AML-193 (cell line): Measurements from ENCODE around the gene ZW10.
"Not testable (repeated sequence)": the region's sequence is repeated elsewhere in the genome, so short reads cannot be mapped to it uniquely, and the experiment has no call there.

Experiments
- DNase-seq, 2 experiments: peaks; one replicate each; lab custom pipeline; 2025; lab: John Stamatoyannopoulos, UW

ZW10 gene

DNA sequence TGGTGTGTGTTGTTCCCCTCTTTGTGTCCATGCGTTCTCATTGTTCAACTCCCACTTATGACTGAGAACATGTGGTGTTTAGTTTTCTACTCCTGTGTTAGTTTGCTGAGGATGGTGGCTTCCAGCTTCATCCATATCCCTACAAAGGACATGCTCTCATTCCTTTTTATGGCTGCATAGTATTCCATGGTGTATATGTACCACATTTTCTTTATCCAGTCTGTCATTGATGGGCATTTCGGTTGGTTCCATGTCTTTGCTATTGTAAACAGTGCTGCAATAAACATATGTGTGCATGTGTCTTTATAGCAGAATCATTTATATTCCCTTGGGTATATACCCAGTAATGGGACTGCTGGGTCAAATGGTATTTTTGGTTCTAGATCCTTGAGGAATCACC lies 10.5 kb downstream of the ZW10 start:
- not testable (repeated sequence) for DNase-seq

- DNase-seq, result no peak
Observed at GRCh38 chr11:113760241-113760640, 13.3 kb downstream of the ZW10 start.

- DNase-seq, result no peak
Observed at GRCh38 chr11:113752932-113753331, 20.6 kb downstream of the ZW10 start.

DNA sequence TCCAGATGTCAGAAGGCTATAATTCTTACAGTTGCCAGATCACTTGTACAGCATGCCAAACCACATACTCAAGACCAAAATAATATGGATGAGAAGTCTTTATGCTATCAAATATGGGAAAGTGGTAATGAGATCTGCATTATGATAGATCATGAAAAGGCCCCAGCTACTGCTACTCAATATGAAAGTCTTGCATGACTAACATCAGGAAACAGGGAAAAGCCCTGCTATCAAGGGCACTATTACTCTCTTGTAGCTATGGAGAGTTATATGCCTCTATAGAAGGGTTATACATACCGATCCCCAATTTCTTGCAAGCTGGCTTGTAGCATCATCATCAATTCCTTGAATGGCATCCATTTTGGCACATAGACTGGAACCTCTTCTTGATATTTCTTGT lies 37.2 kb downstream of the ZW10 start:
- no peak for DNase-seq

DNA sequence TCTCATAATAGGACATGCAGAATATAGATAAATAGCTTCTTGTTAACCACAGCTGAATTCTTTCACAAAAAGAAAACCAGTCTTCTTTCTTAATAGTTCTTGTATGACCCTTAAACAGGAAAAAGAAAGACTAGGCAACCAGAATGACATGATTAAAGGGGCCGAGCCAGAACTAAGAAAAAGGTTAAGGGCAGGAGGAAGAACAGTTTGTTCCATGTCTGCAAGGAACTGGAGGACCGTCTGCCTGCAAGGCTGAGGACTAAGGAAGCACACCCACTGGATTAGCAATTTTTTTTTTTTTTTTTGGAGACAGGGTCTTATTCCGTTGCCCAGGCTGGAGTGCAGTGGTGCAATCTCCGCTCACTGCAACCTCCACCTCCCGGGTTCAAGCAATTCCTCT lies 41.4 kb downstream of the ZW10 start:
- no peak for DNase-seq

GRCh38 chr11:113730887-113731726 lies 42.4 kb downstream of the ZW10 start:
- no peak for DNase-seq

DNA sequence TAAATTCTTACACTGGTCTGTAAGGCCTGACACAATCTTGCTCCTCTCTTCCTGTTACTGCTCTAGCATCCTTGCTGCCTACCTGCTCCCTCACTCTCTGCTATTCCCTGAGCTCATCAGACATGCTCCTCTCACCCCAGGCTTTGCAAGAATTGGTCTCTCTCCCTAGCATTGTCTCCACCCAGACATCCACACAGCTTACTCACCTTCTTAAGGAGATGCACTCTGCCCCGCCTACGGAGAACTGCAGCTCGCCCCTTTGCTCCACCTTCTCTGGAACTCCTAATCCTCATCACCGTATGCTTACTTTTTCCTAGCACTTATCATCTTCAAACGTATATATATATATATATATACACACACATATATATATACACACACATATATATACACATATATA lies 44.0 kb downstream of the ZW10 start:
- no peak for DNase-seq

DNA sequence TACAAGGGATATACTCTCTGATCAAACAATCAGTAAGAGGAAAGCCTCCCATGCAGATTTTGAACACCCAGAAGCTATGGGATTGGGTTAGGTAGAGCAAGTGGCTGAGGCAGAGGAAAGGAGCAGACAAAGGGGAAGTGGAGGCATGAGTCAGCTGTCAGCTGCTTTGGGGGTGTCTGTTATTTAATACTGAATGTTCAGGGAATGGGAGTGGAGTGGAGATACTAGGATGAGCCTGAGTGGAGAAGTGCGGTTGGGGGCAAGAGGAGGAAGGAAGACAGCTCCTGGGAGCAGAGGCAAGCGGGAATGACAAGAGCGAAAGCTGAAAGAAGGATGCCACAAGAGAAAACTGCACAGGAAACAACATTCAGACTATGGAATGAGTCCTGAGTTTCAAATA lies 44.7 kb downstream of the ZW10 start:
- peak in 1 of 2 experiments; percentile 39 for DNase-seq

DNA sequence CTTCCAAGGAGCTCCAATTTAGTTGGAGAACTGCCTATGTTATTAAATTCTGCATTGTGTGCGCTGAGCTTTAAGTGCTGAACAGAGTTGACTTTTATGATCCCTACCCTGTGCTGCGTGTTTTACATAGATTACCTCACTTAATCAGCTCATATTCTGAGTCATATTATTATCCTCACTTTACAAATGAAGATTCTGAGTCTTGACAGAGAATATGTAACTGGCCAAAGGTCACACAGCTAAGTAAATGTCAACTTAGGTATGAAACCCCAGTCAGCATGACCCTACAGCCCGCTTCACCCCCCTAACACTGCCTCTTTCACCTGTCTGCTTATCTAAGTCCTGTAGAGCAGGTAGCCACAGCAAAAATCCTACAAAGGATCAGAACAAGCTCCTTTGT lies 47.6 kb downstream of the ZW10 start:
- no peak for DNase-seq

DNA sequence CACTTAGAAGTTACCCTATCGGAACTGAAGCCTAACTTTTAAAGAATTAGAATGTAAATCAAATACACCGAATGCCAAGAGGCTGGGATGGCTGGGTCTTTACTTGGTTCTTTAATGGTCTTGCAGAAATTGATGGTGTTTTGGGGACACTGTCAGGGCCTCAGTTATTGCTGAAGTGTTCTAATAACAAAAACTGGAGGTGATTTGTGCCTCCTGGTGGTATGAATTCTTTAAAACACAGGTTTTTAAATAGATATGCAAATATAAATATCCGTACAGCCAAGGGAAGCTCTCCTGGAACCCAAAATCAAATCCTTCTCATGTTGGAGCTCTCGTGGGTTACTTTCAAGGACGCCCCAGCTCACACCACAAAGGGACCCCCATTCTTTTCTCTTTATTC lies 48.1 kb downstream of the ZW10 start:
- no peak for DNase-seq

GRCh38 chr11:113724778-113725177 lies 48.7 kb downstream of the ZW10 start:
- no peak for DNase-seq

- DNase-seq, result no peak
Observed at GRCh38 chr11:113723787-113724186, 49.7 kb downstream of the ZW10 start.

GRCh38 chr11:113722934-113723333 lies 50.6 kb downstream of the ZW10 start:
- DNase-seq, result no peak

DNA sequence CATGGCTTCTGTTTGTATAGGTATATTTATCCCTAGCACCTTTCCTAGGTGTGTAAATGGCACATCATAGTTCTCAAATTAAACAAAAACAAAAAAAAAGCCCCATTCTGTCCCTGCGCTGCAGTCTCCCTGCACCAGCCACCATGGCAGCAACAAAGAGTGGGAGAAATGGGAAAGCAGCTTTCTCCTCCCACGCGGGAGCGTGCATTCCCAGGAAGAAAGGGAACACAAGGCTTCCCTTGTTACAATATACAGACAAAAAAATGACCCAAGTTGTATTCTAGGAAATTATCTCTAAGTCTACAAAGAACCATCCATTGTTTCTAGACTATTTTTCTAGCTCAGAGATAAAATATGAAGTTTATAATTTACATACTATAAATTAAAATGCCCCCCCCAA lies 51.3 kb downstream of the ZW10 start:
- no peak for DNase-seq

DNA sequence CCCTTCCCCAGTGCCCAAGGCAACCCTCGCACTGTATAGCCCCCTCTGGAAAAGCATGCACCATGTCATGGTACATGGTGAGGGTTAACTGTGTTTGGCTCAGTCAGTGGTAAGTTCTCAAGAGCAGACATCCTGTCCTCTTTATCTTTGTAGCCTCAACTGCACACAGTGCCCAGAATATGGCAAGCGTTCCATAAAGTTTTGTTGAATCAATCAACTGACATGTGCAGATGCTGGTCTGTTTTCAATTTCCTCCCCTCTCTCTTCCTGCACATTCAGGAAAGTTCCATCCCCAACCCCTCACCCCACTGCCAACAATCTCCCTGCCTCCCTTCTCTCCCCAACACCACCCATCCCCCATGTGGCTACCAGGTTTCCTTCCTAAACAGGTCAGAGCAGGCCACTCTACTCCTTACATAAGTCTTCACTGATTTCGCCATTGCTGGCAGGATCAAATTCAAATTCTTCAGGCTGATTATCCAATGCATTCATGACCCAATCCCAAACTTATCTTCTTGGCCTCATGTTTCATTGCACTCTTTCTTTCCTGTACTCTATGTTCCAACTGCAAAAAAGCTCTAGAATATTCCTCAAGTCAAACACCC lies 51.9 kb downstream of the ZW10 start:
- DNase-seq, result no peak

DNA sequence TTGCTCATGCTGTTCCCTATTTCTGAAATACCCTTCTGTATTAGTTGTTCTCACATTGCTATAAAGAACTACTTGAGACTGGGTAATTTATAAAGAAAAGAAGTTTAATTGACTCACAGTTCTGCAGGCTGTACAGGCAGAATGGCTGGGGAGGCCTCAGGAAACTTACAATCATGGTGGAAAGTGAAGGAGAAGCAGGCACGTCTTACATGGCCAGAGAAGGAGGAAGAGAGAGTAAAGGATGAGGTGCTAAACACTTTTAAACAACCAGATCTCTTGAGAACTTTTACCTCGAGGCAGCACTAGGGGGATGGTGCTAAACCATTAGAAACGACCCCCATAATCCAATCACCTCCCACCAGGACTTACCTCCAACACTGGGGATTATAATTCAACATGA lies 53.0 kb downstream of the ZW10 start:
- DNase-seq, result not testable (repeated sequence)

- DNase-seq, result no peak
Observed at GRCh38 chr11:113715882-113716625, 57.4 kb downstream of the ZW10 start.

- no peak for DNase-seq
Observed at GRCh38 chr11:113715273-113715672, 58.2 kb downstream of the ZW10 start.

- no peak for DNase-seq
Observed at GRCh38 chr11:113710989-113711388, 62.5 kb downstream of the ZW10 start.

GRCh38 chr11:113705871-113706655 lies 67.4 kb downstream of the ZW10 start, which contains the start of gene TMPRSS5:
Gene TMPRSS5 (minus strand): TSS chr11:113706308. CDS start chr11:113706224, 84 bp downstream.
- DNase-seq, result no peak

GRCh38 chr11:113703551-113703950 lies 69.9 kb downstream of the ZW10 start:
- not testable (repeated sequence) for DNase-seq

GRCh38 chr11:113701491-113701890 lies 72.0 kb downstream of the ZW10 start:
- no peak for DNase-seq
